ENCODE measurements around the gene HYAL2. TPM values are rescaled to one million over a fixed set of nuclear protein-coding genes. Genes with fewer than 3 reads are reported as not detected.
A peak's percentile ranks its signal among the peaks of the same experiment; 100 is the strongest.

HYAL2 gene
- total and polyA plus RNA-seq, 9 of the 15 experiments (the other 6 are each of a cell fraction or from before 2014, with no cell fraction given) = 0.36 to 22.7 (median 11.4) TPM; not detected in 1

- TF ChIP-seq GTF3C2 (IDR thresholded peaks at IDR 0.05; ENCODE audit: borderline replicate concordance, extremely low read depth, insufficient read length) (no peak), DACH1 (IDR thresholded peaks at IDR 0.05; ENCODE audit: partially characterized antibody) (peak; percentile 73)
Measured at GRCh38 chr3:50327943-50328691, 5.6 kb upstream of the HYAL2 start, which contains the start of gene TUSC2 (continued).

- Histone ChIP-seq H3K9me3 (replicated peaks; ENCODE audit: control insufficient read depth, insufficient read depth, low read depth, low read length) (no peaks in the 10 kb centered on the region), H2AFZ (ENCODE audit: low read depth, low read length) (no peak overlapping the region), H3K9ac (ENCODE audit: insufficient read depth in 1 of 2, low read depth in 2 of 2, low read length in 2 of 2) (peak overlapping the region; percentile 78 to 98), H3K4me3 (peak overlapping the region; percentile 84), H4K20me1 (replicated peaks; ENCODE audit: control insufficient read depth, insufficient read depth, low read length) (0 out of 2 replicates have a peak, but pooled peaks cover 4% of the 10 kb centered on the region), H3K27me3 (ENCODE audit: control insufficient read depth in 2 of 2, insufficient read depth in 2 of 2, low read length in 2 of 2) (no peaks in the 10 kb centered on the region), H3K36me3 (ENCODE audit: control insufficient read depth, insufficient read depth, low read length) (peaks cover 55% of the 10 kb centered on the region; the same call in 2 of the 3 replicates), H3K27ac (ENCODE audit: extremely low read depth, low read depth, low read length) (peak overlapping the region; percentile 54), H3K4me1 (replicated peaks in 1 of 2; ENCODE audit: control insufficient read depth in 2 of 2, insufficient read depth in 2 of 2, low read length in 2 of 2) (peaks cover 13 to 35% of the 10 kb centered on the region in 2 experiments; a peak in 4 of 5 replicates), H3K79me2 (ENCODE audit: control insufficient read depth, insufficient read depth, low read length) (peaks cover 20% of the 10 kb centered on the region), H3K4me2 (ENCODE audit: insufficient read depth, low read length) (peak overlapping the region; percentile 86), H3K9me1 (ENCODE audit: control insufficient read depth, insufficient read depth, low read length) (no peaks in the 10 kb centered on the region)
- ChIA-PET POLR2A (interaction anchor here (0.7 to 2.1 kb wide), 4 partner anchors 10 to 35 kb away, joined by 3 to 31 read pairs (median 4); no protein-coding TSS in a partner anchor), CTCF (ENCODE audit: low intra/inter-chr PET ratio) (no interaction called here)
- ATAC-seq (no peak), FAIRE-seq (no peak), DNase-seq (ENCODE audit: extremely low read depth in 1 of 4, low spot score in 3 of 4) (no peak)
- no TSS peak for BruUV-seq (replicated peaks)
- intact Hi-C loops (cut with micrococcal nuclease) = no loop called here
- in situ Hi-C loops (cut with MboI) = no loop called here
- 27% methylated on average over 4 of the region's 4 CpGs for WGBS (ENCODE audit: insufficient coverage, low coverage, missing lambda C conversion rate)
- TF ChIP-seq SMC3 (conservative IDR thresholded peaks at IDR 0.05; ENCODE audit: insufficient read depth, low read depth, low read length) = no peak
- TF ChIP-seq NFXL1 (CRISPR knock-in tag; IDR thresholded peaks at IDR 0.05) = no peak
- no peak for TF ChIP-seq ZNF518B (CRISPR knock-in tag; IDR thresholded peaks at IDR 0.05)
- TF ChIP-seq ZNF224 (CRISPR knock-in tag; IDR thresholded peaks at IDR 0.05) = no peak
Measured at GRCh38 chr3:50327129-50327528, 4.6 kb upstream of the HYAL2 start.
